A172 (cell line): ENCODE measurements around the gene DNAAF5. TPM values are rescaled to one million over a fixed set of nuclear protein-coding genes. Genes with fewer than 3 reads are reported as not detected.
"Not testable (repeated sequence)": the region's sequence is repeated elsewhere in the genome, so short reads cannot be mapped to it uniquely, and the experiment has no call there.

Experiments used
- DNase-seq: peaks from one replicate; pipeline ENCODE4 v3.0.0-alpha.2; 2015; ENCODE audit warnings: low spot score
- total RNA-seq: library from RNA; depleted of rRNA; stranded (reverse); fragments of >200 nt; shearing (Covaris generic); gene quantifications from 2 replicates; pipeline ENCODE4 v1.2.3, GENCODE V29; 2014

DNAAF5 gene
- total RNA-seq, 1 experiment from 2014 or later, result 95.9 TPM

DNA sequence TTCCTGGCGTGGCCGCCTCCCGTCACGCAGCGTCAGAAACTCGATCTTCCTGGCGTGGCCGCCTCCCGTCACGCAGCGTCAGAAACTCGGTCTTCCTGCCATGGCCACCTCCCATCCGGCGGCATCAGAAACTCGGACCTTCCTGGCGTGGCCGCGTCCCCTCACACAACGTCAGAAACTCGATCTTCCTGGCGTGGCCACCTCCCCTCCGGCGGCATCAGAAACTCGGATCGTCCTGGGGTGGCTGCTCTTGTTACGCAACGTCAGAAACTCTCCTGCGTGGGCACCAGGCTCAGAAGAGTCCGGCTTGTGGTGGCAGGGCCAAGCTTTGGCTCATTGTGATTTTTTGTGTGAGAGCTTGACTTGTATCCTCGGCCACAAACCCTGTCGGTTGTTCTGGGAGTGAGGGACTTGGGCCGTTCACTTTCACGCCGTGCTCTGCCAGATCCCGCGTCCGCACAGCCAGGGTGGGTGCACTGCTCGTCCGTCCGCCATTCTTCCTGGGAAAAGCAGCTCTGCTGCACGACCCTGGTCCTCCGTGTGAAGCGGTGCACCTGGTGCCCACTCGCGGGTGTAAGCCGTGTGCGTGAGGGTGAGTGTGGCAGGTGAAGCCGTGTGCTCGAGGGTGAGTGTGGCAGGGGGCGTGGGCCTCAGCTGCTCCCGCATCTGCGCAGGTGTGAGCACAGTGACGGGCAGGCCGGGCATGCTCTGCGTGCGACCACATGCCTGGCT is 56.4 kb downstream of the DNAAF5 start:
- DNase-seq, result no peak

- DNase-seq, result no peak
These were observed 57.3 kb downstream of the DNAAF5 start for GRCh38 chr7:783556-784490.

- DNase-seq, result no peak
These were observed 58.5 kb downstream of the DNAAF5 start for GRCh38 chr7:784971-785370.

GRCh38 chr7:785416-785815 is 58.9 kb downstream of the DNAAF5 start:
- DNase-seq, result no peak

- DNase-seq, result peak; percentile 59
These were observed 60.2 kb downstream of the DNAAF5 start for GRCh38 chr7:786472-787255.

DNA sequence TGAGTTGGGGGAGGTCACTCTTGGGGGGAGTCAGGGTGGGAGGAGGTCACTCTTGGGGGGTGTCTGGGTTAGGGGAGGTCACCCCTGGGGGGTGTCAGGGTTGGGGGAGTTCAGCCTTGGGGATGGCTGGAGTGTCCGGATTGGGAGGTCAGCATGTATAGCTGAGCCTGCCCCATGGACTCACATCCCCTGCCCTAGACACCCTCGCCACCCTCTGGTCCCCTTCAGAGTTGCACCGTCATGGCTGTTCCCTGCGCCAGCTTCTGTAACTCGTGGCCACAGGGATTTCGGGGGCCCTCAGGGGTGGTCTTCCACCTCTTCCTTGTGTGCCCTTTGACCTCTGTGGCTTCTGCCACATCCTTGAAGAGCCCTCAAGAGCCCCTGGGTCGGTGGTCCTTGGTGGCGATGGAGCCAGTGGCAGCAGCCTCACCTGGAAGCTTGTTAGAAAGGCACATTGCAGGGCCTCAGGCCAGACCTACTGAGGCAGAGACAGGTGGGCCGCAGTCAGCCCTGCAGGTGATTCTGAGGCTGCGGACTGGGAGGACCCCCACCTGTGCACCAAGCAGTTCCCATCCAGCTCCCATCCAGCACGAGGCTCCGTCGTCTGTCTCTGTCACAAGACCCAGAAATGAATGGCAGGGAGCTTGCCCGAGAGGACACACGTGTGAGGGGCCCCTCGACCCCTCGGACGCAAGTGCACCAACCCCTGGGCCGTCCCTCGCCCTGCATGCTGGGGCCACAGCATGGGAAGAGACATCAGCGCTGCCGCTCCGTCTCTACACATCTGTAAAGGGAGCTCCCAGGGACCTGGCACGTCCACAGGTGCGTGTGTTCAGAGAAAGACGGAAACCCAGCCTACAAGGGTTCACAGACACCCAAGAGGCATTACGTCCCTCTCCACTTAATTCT is 61.1 kb downstream of the DNAAF5 start:
- no peak for DNase-seq

DNA sequence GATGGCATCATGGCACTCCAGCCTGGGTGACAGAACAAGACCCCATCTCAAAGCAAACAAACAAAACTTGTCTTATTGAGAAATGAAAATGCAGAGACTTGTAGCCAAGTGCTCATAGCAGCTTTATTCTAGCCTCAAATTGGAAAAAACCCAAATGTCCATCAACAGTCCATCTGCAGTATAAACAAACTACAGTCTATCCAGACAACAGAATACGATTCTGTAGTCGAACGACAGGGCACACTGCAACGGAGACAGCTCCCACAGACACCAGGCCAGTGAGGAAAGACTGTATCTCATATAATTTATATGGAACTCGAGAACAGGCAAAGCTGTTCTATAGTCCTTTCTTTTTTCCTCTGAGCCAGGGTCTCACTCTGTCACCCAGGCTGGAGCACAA is 65.0 kb downstream of the DNAAF5 start:
- DNase-seq, result no peak

- DNase-seq, result no peak
These were observed 67.7 kb downstream of the DNAAF5 start for GRCh38 chr7:794207-794606.

DNA sequence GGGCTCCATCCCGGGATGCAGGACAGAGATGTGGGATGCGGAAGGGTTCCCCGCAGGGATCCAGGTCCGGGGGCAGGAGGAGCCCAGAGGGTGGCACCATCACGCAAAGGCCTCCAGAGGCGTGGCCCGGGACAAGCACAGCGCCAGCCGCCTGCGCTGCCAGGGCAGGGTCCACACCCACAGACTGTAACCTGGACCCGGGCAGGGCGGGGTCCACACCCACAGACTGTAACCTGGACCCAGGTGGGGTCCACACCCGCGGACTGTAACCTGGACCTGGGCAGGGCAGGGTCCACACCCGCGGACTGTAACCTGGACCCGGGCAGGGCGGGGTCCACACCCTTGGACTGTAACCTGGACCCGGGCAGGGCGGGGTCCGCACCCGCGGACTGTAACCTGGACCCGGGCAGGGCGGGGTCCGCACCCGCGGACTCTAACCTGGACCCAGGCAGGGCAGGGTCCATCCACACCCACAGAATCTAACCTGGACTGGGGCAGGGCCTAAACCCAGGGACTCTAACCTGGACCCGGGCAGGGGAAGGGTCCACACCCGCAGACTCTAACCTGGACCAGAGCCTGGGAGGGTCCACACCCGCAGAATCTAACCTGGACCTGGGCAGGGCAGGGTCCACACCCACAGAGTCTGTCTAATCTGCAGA is 68.3 kb downstream of the DNAAF5 start:
- DNase-seq, result no peak

- DNase-seq, result not testable (repeated sequence)
These were observed 70.1 kb downstream of the DNAAF5 start for GRCh38 chr7:796434-797169.

DNA sequence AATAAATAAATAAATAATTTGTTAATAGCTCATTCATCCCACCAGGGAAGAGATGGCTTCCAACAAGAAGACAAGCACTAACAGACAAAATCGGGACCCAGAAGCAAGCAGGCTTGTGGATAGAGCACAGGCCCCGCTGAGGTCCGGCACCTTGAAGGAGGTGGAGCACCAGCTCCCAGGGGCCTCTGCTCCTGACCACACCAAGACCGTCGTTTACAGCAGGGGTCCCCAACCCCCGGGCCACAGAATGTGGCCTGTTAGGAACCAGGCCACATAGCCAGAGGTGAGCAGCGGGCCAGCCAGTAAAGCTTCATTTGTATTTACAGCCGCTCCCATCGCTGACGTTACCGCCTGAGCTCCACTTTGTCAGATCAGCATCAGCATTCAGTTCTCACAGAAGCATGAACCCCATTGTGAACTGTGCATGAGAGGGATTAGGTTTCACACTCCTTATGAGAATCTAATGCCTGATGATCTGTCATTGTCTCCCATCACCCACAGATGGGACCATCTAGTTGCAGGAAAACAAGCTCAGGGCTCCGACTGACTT is 72.5 kb downstream of the DNAAF5 start:
- no peak for DNase-seq

GRCh38 chr7:800692-801091 is 74.2 kb downstream of the DNAAF5 start:
- DNase-seq, result no peak

DNA sequence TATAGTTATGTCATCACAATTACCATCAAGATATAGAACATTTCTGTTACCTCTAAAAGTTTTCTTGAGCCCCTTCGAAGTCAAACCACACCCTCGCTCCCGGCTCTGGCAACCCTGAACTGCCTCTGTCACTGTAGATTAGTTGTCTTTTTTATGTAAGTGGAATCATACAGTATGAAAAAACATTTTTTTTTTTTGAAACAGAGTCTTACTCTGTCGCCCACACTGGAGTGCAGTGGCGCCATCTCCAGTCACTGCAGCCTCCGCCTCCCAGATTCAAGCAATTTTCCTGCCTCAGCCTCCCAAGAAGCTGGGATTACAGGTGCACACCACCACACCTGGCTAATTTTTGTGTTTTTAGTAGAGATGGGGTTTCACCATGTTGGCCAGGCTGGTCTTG is 74.9 kb downstream of the DNAAF5 start:
- DNase-seq, result not testable (repeated sequence)

GRCh38 chr7:801940-802381 is 75.5 kb downstream of the DNAAF5 start:
- DNase-seq, result no peak

- DNase-seq, result no peak
These were observed 76.2 kb downstream of the DNAAF5 start for GRCh38 chr7:802500-803242.

- DNase-seq, result no peak
These were observed 76.7 kb downstream of the DNAAF5 start for GRCh38 chr7:803243-803635.

- DNase-seq, result not testable (repeated sequence)
These were observed 77.3 kb downstream of the DNAAF5 start for GRCh38 chr7:803796-804195.

DNA sequence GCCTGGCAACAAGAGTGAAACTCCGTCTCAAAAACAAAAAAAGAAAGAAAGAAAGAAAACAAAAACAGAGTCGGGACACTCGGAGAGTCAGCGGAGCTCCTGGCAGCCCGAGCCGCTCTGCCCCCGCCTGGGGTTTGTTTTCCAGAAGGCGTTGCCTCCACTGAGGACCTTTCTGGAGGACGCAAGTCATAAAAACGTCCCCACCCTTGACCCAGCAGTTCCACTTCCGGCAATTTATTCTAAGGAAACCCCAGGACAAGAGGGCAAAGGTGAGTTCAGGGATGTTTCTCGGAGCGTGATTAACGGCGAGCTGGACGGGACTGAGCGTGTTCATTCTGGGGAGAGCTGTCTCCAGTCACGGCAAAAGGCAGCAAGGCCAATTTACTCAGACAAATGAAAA is 78.8 kb downstream of the DNAAF5 start:
- no peak for DNase-seq
